PFSK-1 (cell line): Measurements from ENCODE around the gene MEGF11.

ENCODE experiments used
- FOXP2 ChIP-seq: optimal IDR thresholded peaks from 2 replicates; pipeline ENCODE3; 2011; ENCODE audit warnings: borderline replicate concordance, control low read depth, inconsistent platforms; ENCODE audit not compliant: insufficient read depth; ENCODE audit errors: extremely low read length, extremely low read depth
- POLR2AphosphoS5 ChIP-seq: IDR thresholded peaks from 2 replicates; pipeline ENCODE4 v1.6.1; 2012; ENCODE audit warnings: low read depth, mild to moderate bottlenecking, control low read depth, low read length, moderate library complexity
- REST ChIP-seq, 2 experiments: IDR thresholded peaks; 2 replicates each; pipeline versions ENCODE4 v1.6.1 to v1.8.0; 2011 to 2012; ENCODE audit warnings: low read depth in 2 of 2, low read length in 2 of 2, control low read depth in 1 of 2, inconsistent platforms in 1 of 2, mild to moderate bottlenecking in 1 of 2, moderate library complexity in 1 of 2; ENCODE audit not compliant: insufficient read depth in 1 of 2
- SIN3A ChIP-seq: IDR thresholded peaks from 2 replicates; pipeline ENCODE4 v1.6.1; 2012; ENCODE audit warnings: mild to moderate bottlenecking, low read length, moderate library complexity, borderline replicate concordance; ENCODE audit not compliant: insufficient read depth
- TAF1 ChIP-seq: IDR thresholded peaks from 2 replicates; pipeline ENCODE4 v1.6.1; 2012; ENCODE audit warnings: low read length, control low read depth, borderline replicate concordance; ENCODE audit not compliant: insufficient read depth

GRCh38 chr15:66153549-66154415 is 99.8 kb downstream of the MEGF11 start:
- TF ChIP-seq TAF1 (no peak), REST (IDR thresholded peaks at IDR 0.05; ENCODE audit: insufficient read depth in 1 of 2, low read depth in 2 of 2, low read length in 2 of 2) (no peak), POLR2AphosphoS5 (no peak), FOXP2 (no peak), SIN3A (no peak)
